ENCODE measurements around the gene GON7.
"Not testable (repeated sequence)": the region's sequence is repeated elsewhere in the genome, so short reads cannot be mapped to it uniquely, and the experiment has no call there.

The GON7 gene

DNA sequence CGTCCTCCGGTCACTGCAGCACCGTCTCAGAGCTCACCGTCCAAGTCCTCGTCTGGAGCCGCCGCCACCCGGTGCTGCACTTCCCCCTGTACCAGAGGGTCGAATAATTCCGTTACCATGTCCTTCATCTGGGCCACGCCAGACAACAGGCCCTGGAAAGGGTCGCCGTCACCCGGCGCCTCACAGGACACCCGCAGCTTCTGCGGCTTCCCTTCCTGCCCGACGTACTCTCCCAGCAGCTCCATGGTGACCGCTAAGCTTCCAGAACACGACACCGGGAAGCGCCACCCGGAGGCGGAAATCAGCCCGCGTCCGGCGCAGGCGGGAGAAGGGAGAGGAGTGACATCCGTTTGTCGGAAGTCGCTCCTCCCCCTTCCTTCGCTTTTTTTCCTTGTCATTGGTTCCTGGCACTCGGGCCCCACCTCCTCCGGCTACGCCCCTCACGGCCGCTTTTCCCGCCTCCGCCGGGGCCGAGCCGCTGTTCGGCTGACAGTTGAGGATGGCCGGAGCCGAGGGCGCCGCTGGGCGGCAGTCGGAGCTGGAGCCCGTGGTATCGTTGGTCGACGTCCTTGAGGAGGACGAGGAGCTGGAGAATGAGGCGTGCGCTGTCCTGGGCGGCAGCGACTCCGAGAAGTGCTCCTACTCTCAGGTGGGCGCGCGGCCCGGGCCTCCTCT, at the start of gene GON7, which contains the start of gene UBR7:
TSS of gene GON7 (minus strand) at position 273 of the 675 bp plus-strand sequence. CDS start at position 245, 28 bp downstream.
TSS of gene UBR7 (plus strand) at position 464 of the 675 bp plus-strand sequence. CDS start at position 500, 36 bp downstream.
- peak; percentile 80 for DNase-seq (ENCODE audit: low read depth)

GRCh38 chr14:93249128-93249831, 42.4 kb upstream of the GON7 start:
- DNase-seq (ENCODE audit: low read depth): no peak

- DNase-seq (ENCODE audit: low read depth): no peak
These were observed 39.7 kb upstream of the GON7 start for GRCh38 chr14:93246534-93246933.

DNA sequence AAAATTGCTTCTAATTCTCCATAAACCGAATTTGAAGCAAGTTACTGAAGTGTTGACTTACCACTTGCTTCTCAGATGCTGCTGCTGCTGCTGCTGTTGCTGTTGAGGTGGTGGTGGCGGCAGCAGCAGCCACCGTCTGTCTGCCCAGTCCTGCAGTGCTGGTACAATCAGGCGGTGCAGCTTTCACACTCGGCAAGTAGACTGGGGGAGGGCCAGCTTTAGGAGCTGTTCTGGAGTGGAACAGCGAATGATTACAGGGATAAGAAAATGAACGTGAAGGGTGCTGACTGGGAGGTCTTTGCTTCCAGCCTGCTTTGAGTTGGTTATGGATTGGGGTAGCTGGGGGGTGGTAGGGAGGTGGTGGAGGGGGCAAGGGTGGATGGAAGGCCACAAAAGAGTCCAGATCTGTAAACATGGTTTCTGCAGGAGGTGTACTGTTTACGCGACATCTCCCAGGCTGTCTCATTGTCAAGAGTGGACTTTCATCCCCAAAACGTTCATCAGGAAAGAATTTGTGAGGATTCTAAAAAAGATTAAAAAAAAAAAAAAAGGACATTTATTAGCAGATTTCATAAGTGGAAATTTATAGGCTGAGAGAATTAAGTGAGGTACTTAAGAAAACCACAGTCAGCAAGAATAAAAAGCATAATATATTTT, 39.0 kb upstream of the GON7 start:
- DNase-seq (ENCODE audit: low read depth): no peak

DNA sequence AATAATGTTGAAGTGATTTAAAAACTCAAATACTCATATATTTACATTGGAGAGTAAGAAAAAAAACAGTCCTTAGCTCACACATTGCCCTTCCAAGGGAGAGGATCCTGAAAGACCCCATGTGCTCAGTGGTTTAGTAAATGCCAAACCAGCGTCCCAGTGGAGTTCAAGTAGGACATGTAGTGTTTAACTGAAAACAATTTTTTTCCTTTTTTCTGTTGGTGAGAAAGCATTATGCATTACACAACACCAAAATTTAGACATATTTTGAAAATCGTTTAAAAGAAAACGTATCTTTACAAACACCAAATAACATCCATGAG, 33.8 kb upstream of the GON7 start:
- DNase-seq (ENCODE audit: low read depth): no peak

GRCh38 chr14:93239869-93240677, 33.2 kb upstream of the GON7 start:
- DNase-seq (ENCODE audit: low read depth): no peak

DNA sequence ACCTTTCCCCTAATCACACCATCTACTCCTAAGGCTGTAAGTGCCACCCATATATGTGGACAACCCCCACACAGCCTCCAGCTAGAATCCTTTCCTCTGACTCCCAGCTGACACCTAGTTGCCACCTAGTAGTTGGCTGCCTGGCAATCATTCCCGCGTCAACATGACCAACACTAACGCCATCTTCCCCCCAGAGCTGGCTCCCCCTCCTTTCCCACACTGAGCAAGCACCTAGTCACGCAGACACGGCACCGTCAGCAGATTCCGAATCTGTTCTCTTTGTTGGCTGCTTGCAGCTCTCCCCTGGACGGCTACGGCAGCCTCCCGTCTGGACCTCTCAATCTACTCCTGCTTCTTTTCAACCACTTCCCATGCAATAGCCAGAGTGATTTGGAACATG, 27.9 kb upstream of the GON7 start:
- no peak for DNase-seq (ENCODE audit: low read depth)

GRCh38 chr14:93233078-93233477, 26.2 kb upstream of the GON7 start:
- not testable (repeated sequence) for DNase-seq (ENCODE audit: low read depth)

GRCh38 chr14:93232159-93232558, 25.3 kb upstream of the GON7 start:
- DNase-seq (ENCODE audit: low read depth): no peak

GRCh38 chr14:93231129-93231979, 24.5 kb upstream of the GON7 start:
- DNase-seq (ENCODE audit: low read depth): no peak

- DNase-seq (ENCODE audit: low read depth): no peak
These were observed 23.7 kb upstream of the GON7 start for GRCh38 chr14:93230539-93230938.

- DNase-seq (ENCODE audit: low read depth): no peak
These were observed 21.7 kb upstream of the GON7 start for GRCh38 chr14:93228550-93228949.

DNA sequence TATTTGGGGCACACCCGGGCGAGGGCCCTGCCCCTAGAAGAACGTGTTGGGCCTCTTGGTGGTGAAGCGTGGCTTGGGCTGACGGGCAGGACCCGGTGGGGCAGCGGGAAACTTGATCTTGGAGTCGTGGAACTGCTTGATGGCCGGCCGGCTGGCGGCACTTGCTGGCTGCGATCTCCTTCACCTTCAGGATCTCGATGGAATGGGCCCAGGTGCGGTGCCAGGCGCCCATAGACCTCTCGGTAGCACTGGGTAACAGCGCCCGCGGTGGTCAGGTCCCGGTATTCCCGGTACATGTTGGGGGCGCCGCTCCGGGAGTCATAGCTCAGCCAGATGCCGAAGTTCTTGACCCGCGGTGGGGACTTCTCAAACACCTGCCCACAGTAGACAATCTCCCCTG, 16.7 kb upstream of the GON7 start:
- no peak for DNase-seq (ENCODE audit: low read depth)

GRCh38 chr14:93220509-93220908, 13.6 kb upstream of the GON7 start:
- no peak for DNase-seq (ENCODE audit: low read depth)

DNA sequence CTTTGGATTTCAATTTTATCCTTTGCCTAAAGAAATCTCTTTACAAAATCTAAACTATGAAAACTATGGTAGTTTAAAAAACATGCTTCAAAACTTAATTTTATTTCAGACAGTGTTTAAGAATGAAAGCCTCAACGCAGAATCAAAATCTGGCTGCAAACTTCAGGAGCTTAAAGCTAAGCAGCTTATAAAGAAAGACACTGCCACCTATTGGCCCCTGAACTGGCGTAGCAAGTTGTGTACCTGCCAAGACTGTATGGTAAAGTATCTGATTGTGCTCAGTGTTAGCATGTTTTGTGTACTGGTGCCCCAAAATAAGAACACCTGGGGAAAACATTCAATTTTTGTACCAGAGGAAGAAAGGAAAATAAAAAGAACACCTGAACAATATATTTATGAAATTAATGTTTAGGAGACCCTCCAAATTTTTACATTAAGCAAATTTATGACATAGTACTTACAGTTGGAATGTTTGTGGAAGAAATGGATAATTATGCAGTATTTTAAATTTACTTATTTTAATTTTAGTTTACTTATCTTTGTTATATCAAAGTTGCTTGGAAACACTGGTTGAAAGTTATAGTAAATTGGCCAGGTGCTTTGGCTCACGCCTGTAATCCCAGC, 12.3 kb upstream of the GON7 start:
- DNase-seq (ENCODE audit: low read depth): peak; percentile 17

DNA sequence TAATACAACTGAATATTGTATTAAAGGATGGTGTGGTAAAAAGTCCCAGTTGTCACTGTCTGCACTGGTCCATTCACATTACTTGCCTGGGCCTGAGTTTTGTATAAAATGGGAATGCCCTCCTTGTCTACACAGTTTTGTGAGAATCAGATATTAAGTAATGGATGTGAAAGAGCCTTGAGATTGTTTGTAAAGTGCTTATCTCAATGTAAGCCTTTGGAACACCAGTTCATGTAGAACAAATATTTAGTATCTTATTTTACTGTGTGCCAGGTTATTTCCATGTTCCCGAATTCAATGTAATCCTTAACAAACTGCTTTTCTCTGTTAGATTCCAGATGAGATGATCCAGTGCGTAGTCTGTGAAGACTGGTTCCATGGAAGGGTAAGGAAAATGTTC, 7.7 kb upstream of the GON7 start:
- DNase-seq (ENCODE audit: low read depth): no peak

- DNase-seq (ENCODE audit: low read depth): no peak
These were observed 5.6 kb upstream of the GON7 start for GRCh38 chr14:93212432-93212831.

DNA sequence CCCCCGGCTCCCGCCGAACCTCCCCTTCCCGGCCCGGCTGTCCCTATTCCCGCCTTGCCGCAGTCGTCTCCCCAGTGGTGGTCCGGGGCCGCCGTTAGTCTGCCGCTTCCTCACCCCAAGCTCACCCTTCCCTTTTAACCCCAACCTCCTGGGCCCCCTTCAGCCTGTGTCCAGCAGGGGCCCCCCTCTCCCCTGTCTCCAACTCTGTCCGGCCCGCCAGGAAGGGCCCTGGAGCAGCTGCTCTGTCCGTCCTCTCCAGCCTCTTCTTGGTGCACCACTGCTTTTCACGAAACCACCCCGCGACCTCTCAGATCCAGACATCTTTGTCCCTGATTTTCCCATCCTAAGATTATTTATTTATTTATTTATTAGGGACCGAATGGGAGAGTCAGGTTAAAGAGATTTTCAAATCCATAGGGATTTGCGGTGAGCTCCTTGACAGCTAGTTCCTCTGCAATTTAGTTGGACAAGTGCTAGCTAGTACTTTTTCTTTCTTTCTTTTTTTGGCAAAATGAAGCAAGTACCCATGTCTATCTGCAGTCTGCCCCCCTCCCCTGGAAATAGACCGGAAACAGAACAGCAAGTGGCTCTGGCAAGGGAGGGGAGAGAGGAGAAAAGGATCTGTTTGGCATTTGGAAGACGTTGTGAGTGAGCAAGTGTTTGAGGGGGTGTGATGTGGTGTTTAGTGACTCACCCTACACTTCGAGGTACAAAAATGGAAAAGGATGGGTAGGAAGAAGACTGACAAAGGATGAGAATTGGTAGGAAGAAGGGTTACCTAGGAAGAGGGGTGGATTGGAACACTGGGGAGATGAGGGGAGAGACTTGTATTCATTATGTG, 823 bp upstream of the GON7 start:
- no peak for DNase-seq (ENCODE audit: low read depth)

DNA sequence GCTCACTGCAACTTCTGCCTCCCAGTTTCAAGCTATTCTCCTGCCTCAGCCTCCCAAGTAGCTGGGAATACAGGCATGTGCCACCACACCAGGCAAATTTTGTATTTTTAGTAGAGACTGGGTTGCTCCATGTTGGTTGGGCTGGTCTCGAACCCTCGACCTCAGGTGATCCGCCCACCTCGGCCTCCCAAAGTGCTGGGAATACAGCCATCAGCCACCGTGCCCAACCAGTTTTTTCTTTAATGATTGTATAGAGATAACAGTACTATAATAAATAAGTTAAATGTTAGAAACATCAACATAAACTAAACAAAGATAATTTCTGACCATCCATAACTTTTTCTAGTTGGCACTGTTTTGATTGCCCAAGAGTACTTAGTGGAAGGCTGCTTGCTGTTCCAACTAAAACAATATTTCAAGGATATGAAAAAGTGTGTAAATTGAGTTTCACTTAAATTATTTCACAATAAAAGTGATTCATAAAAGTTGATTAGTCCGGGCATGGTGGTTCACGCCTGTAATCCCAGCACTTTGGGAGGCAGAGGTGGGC, 5.6 kb downstream of the GON7 start:
- DNase-seq (ENCODE audit: low read depth): no peak

DNA sequence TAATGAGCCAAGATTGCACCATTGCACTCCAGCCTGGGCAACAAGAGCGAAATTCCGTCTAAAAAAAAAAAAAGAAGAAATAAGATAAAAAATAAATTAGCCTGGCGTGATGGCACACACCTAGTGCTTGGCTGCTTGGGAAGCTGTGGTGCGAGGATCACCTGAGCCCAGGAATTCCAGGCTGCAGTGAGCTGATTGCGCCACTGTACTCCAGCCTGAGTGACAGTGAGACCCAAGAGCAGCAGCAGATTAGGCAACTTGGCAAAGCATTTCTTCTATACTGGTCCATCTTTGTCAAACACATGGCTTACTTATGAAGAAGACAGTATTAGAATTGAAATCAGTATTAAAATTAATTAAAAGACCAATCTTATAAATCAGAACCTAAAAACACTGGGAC, 6.3 kb downstream of the GON7 start:
- no peak for DNase-seq (ENCODE audit: low read depth)
